NCI-H82 treated with DMSO at 0.1 percent for 48 hours (cell line): ENCODE measurements around the gene NAV3.

Experiments used
- DNase-seq: peaks from one replicate; lab custom pipeline; 2025; ENCODE audit not compliant: unreplicated experiment; lab: John Stamatoyannopoulos, UW

NAV3 gene

DNA sequence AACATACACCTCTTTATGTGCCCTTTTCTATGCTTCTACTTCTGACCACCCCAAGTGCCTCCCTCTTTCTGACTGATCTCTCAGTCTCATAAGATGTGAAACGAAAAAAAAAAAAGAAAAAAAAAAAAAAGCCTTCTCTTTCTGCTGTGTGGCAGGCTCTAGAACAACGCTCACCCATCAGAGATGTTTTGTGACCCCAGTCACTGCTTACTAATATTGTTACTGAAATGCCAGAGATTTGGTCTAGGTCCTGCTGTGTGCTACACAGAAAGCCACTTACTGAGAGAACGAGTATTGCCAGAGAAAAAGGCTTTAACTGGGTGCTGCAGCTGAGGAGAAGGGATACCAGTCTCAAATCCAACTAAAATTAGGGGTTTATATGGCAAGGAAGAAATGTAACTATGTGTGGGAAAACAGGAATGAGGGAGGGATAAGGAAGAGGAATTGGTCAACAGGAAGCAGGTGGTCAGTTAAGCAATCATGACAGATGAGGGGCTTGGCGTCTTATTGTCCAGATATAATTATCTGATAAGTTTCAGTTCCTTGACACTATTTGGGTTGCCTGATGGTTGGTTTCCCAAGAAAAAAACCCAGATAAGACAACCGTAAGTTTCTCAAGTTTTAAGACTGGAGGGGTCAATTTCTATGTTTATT is 149.0 kb downstream of the NAV3 start:
- DNase-seq = no peak

DNA sequence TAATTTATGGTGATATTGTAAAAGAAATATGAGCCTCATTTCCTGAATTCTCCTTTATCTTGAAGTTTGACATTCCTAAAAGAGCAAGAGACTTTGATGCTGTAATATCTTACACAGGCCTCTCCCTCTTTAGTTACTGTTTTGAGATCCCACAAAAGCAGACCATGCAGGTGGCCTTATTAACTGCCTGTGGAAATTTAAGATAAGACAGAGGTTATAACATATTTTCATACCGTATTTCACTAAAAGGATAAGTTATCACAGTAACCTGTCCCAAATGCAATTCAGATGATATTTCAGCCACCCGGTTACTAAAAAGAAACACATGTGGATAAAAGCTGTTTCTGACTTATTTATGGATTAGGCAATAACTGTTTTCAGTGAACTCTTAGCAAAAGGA is 150.1 kb downstream of the NAV3 start:
- no peak for DNase-seq

DNA sequence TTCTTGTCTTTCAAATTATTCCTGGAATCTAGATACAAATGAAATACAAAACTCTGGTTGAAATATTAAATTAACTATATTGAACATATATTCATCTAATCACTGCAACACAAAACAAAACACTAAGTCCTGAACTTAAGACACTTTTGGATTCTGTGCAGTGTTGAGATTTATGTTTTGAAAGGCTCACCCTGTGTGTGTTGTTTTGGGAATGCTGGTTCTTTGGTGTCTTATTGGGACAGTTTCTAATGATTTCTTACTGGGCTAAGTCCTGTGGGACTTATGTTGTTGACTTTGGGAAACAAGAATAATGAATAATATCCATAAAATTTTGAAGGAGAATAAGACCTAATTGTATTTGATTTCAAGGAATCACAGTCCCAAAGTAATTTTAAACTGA is 153.2 kb downstream of the NAV3 start:
- no peak for DNase-seq

DNA sequence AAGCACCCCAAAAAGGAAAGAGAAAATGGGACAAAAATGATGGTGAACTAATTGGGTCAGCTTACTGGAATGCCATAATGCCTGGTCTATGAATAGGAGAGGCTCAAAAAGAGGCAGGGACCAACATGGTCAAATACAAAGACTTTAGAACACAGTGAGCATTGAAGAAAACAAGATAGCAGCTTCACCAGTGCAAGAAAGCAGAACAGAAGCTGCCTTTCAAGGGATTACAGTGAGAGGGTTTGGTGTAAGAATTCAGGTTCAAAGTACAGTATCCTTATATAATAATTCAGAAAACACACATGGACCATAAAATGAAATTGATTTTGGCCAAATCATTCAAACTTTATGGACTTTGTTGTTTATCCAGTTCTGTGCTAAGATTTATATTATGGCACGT is 162.1 kb downstream of the NAV3 start:
- DNase-seq = no peak

DNA sequence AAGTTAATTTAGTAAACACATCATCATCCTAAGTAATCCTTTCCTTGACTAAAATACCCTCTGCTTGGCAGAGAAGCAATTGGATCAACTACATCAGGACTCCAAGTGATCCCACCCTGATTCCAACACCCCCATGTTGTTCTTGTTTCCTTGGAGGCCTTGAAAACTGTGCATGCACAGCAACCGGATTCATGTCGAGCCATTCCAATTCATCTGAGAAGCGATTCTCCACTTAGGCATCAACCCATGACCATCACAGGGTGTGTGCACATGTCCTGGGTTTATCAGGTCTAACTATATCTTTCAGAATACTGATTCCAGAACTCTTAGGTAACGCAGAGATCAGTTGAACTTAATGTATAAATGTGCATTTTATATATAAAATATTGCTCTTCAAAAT is 163.0 kb downstream of the NAV3 start:
- no peak for DNase-seq

DNA sequence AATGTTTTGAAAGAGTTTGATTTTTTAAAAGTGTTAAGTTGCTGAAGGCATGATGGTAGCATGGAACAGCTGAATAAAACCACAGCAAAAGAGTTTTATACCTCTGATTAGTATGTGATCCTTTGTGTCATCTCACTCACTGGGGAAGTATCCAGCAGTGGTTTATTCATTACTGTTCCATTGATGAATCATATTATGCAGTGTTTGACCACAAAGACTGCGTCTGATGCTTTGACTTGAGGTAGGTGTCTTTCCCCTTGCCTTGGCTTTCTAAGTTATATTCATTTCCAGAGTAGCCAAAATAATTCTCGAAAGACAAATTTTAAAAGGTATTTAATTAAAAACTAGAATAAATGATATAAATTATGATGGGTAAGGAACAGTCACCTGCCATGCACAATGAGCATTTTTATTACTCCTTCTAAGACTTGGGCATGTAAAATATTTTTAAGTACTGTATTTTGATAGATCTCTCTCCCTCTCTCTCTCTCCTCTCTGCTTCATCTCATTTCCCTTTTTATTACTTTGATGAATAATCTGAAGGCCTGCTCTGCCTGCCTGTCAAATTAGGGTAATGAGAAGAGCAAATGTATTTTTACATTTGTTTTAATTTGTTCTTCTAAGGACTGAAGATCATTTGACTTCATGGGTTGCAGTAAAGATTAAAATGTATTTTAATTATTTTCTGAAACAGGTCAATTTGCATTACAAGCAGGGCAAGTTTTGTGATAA is 164.9 kb downstream of the NAV3 start:
- no peak for DNase-seq

DNA sequence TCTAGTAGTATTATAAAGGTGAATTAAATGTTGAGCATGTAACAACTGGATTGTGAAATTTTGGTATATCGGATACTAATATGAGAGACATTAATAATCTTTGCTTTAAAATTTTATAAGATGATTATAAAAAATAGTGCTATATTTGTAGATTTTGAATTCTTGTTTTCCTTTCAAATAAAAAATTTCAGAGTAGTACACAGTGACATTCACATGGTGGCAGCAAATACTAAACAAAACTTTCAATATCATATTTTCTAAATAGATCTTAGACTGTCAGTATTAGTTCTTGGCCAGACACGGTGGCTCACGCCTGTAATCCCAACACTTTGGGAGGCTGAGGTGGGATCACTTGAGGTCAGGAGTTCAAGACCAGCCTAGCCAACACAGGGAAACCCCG is 166.0 kb downstream of the NAV3 start:
- DNase-seq = no peak

DNA sequence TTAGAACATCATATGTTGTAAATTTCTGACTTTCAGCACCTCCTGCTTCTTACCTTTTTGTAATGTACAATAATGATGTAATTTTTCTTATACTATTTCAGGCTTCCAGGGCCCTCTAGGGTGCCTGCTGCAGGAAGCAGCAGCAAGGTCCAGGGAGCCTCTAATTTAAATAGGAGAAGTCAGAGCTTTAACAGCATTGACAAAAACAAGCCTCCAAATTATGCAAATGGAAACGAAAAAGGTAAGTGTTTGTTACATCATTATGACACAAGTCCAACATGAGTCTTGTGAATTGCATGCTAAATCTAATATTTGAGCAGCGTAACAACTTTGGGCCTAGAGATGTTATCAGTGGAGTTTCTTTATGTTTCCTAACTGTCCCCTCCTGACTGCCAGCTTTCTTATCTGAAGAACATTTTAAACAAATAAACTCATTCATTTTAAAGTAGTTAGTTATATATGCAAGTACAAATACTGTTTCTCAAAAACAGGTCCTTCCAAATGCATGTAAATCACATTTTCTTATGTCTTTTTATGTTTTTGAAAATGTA is 167.6 kb downstream of the NAV3 start:
- DNase-seq = no peak

DNA sequence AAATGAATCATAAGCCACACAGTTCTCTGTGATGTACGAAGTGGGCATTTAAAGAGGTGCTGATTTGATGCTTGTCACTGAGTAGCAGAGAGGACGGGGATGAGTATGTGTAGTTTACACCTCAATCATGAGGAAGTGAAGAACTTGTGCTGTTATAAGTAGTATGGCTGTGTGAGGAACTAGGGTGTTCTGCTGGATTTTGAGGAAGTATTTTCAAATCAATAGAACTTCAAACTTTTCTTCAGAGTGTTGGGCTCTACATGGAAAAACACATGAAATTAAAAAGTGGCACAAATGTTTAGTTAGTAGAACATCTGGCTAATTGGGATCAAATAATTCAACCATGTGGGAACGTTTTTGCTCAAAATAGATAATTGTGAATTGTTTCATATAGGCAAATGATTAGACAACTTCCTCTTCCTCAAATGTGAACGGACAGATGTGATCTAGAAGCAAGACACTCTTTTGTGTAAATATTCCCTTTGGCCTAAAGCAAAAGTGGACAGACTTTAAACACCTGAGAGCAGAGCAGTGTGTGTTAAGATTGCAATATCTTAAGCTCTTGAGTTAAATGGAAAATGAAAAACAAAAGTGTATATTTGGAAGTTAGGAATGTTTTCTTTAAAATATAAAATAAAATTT is 168.5 kb downstream of the NAV3 start:
- DNase-seq = no peak

DNA sequence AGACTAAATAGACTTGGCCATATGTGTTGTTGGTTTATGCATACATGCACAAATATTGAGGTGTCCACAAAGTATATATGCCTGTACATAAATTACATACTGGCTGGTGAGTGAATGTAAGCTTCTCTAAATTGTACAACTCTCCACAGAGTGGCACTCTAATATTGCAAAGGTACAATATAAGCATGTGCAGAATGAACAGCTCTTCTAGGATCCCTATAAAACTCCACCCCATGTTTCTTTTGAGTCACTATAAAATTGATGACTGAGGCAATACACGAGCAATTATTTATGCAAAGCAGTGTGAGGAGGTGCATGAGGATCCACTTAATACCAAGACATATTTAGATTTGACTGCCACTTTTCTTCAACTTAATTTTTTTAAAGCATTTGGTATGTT is 172.2 kb downstream of the NAV3 start:
- no peak for DNase-seq

DNA sequence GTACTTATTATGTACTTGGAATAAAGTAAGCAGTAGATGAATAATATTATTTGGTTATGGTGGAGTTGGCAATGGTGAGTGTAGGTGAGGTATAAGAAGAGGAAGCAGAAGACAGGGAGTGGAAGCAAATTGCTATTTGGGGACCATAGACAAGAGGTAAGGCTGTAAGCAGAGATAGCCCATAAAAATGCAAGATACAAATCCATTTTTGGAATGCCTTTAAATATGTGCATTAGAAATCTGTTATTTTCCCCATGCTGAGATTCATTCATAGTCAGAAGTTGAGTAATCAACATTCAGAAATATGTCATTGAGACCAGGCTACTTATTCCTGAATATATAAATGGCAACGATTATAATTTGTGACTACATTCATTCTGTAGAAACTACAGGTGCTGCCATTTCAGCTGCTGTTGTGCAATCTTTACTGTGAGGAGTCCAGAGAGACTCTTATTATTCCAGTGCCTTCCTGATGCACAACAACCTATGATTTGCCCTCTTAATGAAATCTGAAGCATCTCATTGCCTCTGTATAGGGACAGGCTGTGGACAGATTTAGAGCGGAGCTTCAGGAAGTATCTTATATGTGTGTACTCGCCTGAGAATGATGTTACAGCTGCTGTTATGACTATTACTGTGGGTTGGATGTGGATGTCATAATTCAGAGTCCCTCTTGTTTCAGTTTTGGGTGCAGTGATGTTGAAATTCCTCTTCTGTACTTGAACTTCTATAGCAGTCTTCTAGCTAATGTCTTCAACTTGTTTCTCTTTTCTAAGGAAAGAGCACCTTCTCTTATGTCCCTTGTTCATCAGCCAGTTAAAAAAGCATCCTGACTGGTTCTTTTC is 173.8 kb downstream of the NAV3 start:
- DNase-seq = no peak

DNA sequence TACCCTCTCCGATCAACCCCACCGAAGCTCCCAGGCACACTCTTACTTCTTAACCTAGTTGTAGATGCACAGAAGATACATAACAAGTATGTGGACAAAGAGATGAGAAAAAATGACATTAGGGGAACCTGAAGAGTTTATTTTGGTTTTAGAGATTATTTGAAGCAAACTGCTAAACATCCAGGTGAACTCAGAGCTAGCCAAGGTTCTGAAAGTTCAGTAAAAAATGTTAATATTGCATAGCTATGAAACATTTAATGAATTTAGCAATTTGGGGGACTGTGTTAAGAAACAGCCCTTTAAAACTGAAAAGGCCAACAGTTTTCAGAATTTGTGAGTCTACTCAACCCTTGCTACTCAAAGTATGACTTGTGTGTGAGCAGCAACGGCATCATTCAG is 174.4 kb downstream of the NAV3 start:
- no peak for DNase-seq

DNA sequence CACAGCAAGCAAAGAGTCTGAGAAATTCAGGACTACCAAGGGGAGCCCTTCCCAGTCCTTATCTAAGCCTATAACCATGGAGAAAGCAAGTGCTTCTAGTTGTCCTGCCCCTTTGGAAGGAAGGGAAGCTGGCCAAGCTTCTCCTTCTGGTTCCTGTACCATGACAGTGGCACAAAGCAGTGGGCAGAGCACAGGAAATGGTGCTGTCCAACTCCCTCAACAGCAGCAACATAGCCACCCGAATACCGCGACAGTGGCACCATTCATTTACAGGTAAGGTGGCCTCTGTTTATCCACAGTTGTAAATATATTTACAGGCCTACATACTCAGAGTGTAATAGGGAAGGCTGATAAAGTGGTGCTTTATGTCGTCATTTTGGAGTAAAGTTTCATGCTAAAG is 176.5 kb downstream of the NAV3 start:
- no peak for DNase-seq

DNA sequence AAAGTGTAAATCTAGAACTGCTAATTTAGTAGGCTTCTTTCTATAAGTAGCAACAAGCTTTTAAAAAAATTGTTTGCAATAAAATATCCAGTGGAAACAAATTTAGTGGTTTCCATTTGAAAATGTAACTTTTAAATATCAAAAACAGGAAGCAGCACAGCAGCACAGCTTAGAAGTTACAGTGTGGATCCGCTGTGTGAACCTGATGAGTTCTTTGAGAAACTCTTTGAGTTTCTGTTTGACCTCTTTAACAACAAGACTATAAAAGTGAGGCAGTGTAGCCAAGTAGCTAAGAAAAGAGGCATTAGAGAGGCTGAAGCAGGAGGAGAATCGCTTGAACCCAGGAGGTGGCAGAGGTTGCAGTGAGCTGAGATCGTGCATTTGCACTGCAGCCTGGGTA is 178.3 kb downstream of the NAV3 start:
- no peak for DNase-seq

DNA sequence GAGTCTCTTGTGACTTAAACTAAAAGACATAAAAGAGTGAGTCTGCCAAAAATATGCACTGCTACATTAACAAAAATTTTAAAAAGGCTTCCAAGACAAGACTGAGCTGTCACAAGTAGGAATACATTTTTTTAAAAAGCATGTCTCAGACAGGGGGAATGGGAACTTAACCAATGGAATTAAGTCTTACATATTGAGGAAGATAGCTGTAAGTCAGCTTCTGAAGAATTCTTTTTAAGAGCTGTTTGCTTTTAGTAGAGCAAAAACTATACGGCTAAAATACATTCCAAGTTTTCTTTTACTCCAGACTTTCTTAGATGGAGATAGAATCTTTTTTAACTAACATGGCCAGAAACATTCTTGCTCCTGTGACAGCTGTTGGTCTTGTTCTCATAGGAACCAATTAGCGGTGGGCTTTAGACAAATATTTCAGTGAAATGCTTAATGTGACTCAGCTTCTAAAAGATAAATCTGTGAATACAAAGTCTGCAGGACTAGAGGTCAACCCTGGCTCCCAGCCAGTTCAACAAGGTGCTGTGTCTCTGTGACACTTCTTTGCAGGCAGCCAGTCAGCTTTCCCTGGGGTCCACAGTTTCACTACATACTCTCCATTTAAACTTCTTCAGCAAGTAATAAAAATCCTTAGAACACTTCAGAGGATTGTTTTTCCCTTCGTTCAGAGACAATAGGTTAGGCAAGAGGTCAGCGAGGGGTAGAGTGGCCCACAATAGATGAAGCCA is 187.6 kb downstream of the NAV3 start:
- no peak for DNase-seq

DNA sequence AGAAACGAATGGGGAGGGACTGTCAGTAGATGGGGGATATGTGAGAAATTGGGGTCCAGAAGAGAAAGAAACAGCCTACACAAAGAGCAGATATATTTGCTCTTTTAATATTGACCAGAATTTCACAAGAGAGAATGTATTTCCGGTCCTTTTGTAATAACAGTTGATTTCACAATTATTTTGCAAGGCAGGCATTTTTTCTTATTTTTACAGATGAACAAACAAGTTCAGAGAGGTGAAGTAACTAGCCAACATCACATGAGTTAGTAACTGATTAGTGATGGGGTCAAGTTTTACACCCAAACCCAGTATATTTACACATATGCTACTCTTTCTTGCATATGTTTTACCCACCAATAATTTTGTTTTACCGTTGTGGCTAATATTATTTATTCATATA is 188.2 kb downstream of the NAV3 start:
- DNase-seq = no peak

DNA sequence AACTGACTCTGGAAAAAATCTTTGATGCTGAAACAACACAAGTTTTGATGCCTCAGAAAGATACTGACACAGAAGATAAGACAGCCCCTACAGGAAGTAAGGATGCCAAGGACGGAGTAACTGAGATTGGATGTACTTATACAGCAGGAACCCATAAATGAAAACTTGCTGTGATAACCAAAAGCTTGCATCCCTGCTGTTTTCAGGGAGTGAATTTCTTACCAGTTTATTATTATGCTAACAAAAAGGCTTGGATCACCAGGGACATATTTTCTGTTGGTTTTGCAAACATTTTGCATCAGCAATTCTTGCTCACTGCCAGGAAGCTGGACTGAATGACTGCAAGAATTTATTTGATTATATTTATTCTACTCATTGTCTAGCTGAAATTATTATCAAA is 197.7 kb downstream of the NAV3 start:
- DNase-seq = no peak

DNA sequence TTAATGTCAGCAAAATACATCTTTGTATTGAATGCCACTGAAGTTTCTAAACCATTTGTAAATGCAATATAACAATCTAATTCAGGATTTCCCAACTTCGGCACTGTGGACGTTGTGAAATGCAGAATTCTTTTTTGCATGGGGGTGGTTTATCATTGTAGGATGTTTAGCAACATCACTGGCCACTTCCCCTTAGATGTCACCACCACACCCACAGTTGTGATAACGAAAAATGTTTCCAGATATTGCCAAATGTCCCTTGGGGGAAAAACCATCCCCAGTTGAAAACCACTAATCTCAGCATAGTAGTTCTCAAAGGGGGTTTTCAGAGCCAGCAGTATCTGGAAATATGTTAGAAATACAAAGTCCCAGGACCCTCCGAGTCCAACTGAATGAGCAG is 203.3 kb downstream of the NAV3 start:
- no peak for DNase-seq

DNA sequence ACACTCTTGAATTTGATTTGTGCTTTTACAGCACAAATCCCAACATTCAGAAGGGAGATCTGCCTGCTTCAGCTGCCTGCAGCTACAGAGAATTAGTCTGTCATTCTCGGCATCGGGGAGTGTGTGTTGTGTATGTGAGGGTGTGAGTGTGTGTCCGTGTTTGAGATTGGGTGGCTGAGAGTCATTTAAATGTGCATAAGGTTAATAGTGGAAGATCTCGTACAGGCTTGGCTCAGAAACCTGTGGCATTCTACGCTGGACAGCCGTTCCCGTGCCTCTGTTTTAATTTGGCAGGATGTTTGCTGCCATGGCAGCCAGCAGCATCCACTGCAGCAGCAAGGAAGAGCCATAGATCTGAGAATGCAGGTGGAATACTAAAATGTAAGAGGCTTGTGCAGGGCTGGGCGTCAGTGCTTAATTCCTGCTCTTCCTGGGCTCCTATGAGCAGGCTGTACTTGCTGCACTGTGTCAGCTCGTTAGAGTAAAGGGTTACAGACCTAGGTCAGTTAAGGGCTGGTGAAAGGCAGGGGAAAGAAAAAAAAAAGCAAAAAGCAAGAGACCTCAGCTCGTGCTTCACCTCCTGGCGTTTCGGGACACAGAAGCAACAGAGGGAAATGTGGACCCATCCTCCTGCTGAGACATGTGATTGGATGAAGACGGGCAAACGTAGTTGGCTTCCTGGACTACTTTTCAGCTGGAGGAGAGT is 205.4 kb downstream of the NAV3 start:
- DNase-seq = no peak

DNA sequence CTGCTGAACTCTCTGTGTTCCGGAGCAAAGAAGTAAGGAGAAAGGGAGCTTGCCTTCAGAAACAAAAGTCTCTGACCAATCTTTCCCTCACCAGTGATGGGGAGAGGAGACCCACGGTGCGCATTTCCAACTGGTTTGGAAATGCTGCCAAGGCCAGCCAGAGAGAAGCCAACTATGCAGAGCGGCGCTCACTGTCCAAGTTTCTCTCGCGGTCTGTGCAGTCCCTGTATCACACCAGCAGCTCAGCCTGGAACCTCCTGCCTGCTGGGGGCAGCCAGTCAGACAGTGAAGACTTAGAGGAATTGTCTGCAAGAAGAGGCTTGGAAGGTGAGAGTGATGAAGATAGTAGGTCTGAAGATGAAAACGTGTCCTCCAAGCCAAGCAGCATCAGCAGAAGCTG is 206.2 kb downstream of the NAV3 start:
- no peak for DNase-seq
